Liver (tissue), 9 donors: Measurements from ENCODE around the gene BRD4. TPM values are rescaled to one million over a fixed set of nuclear protein-coding genes. Genes with fewer than 3 reads are reported as not detected.

Experiments used
- DNase-seq: peaks from one replicate; pipeline ENCODE4 v3.0.0-alpha.2; 2017; ENCODE audit warnings: low spot score
- H3K27ac ChIP-seq, 2 donors: one replicate each; pipeline ENCODE4 v1.7.0; 2013; ENCODE audit warnings: inconsistent platforms in 2 of 2, low read length in 2 of 2, control low read depth in 1 of 2, low read depth in 1 of 2, mild to moderate bottlenecking in 1 of 2
- H3K27me3 ChIP-seq, 4 donors: one replicate each; pipeline versions ENCODE4 v1.6.1 to v1.7.0; 2013; ENCODE audit warnings: low read length in 3 of 4, inconsistent platforms in 1 of 4, mild to moderate bottlenecking in 1 of 4, moderate library complexity in 1 of 4; ENCODE audit not compliant: control insufficient read depth in 4 of 4, insufficient read depth in 4 of 4
- H3K36me3 ChIP-seq, 4 donors: one replicate each; pipeline versions ENCODE4 v1.6.1 to v1.7.0; 2013; ENCODE audit warnings: low read length in 3 of 4, mild to moderate bottlenecking in 3 of 4, low read depth in 1 of 4, moderate library complexity in 1 of 4; ENCODE audit not compliant: control insufficient read depth in 4 of 4, insufficient read depth in 3 of 4
- H3K4me1 ChIP-seq, 4 donors: one replicate each; pipeline versions ENCODE4 v1.6.1 to v1.7.0; 2013; ENCODE audit warnings: low read length in 3 of 4, mild to moderate bottlenecking in 3 of 4, moderate library complexity in 1 of 4; ENCODE audit not compliant: control insufficient read depth in 4 of 4, insufficient read depth in 4 of 4
- H3K4me3 ChIP-seq, 3 donors: one replicate each; pipeline versions ENCODE4 v1.6.1 to v1.7.0; 2013; ENCODE audit warnings: low read length in 3 of 3, control low read depth in 1 of 3, low read depth in 1 of 3, mild to moderate bottlenecking in 1 of 3
- H3K9ac ChIP-seq, 2 donors: one replicate each; pipeline ENCODE4 v1.7.0; 2013; ENCODE audit warnings: low read length in 2 of 2, mild to moderate bottlenecking in 2 of 2, moderate library complexity in 2 of 2, control low read depth in 1 of 2, low read depth in 1 of 2
- H3K9me3 ChIP-seq, 4 donors: one replicate each; pipeline versions ENCODE4 v1.6.1 to v1.7.0; 2013; ENCODE audit warnings: low read length in 3 of 4; ENCODE audit not compliant: control insufficient read depth in 4 of 4
- ATF3 ChIP-seq: IDR thresholded peaks from 2 replicates; pipeline ENCODE4 v1.6.1; 2016; ENCODE audit warnings: antibody characterized with exemption
- EGR1 ChIP-seq, 2 donors: IDR thresholded peaks; 2 replicates each; pipeline ENCODE4 v1.6.1; 2016 to 2018; ENCODE audit warnings: antibody characterized with exemption in 2 of 2, low read depth in 2 of 2
- FOXA1 ChIP-seq: IDR thresholded peaks from 2 replicates; pipeline ENCODE4 v1.6.1; 2016; ENCODE audit warnings: antibody characterized with exemption
- FOXA2 ChIP-seq: IDR thresholded peaks from 2 replicates; pipeline ENCODE4 v1.6.1; 2016; ENCODE audit warnings: antibody characterized with exemption
- GABPA ChIP-seq, 2 donors: IDR thresholded peaks in 1 of 2; conservative IDR thresholded peaks in 1 of 2; 2 replicates each; pipeline ENCODE4 v1.6.1; 2016; ENCODE audit warnings: antibody characterized with exemption in 2 of 2, mild to moderate bottlenecking in 1 of 2, moderate library complexity in 1 of 2
- HNF4A ChIP-seq, 2 donors: conservative IDR thresholded peaks; 2 replicates each; pipeline ENCODE4 v1.6.1; 2016; ENCODE audit warnings: antibody characterized with exemption in 2 of 2, mild to moderate bottlenecking in 2 of 2
- HNF4G ChIP-seq: IDR thresholded peaks from 2 replicates; pipeline ENCODE4 v1.6.1; 2016; ENCODE audit warnings: antibody characterized with exemption
- JUND ChIP-seq, 2 donors: IDR thresholded peaks; 2 replicates each; pipeline ENCODE4 v1.6.1; 2016; ENCODE audit warnings: antibody characterized with exemption in 2 of 2
- MAX ChIP-seq: IDR thresholded peaks from 2 replicates; pipeline ENCODE4 v1.6.1; 2016; ENCODE audit warnings: antibody characterized with exemption
- NR2F2 ChIP-seq: IDR thresholded peaks from 2 replicates; pipeline ENCODE4 v1.6.1; 2016; ENCODE audit warnings: antibody characterized with exemption
- RAD21 ChIP-seq, 2 donors: IDR thresholded peaks; 2 replicates each; pipeline ENCODE4 v1.6.1; 2016; ENCODE audit warnings: antibody characterized with exemption in 2 of 2, mild to moderate bottlenecking in 2 of 2
- REST ChIP-seq: IDR thresholded peaks from 2 replicates; pipeline ENCODE4 v1.6.1; 2016; ENCODE audit warnings: antibody characterized with exemption, mild to moderate bottlenecking
- RXRA ChIP-seq, 2 donors: IDR thresholded peaks; 2 replicates each; pipeline ENCODE4 v1.6.1; 2017 to 2018; ENCODE audit warnings: antibody characterized with exemption in 2 of 2, mild to moderate bottlenecking in 1 of 2
- SP1 ChIP-seq: IDR thresholded peaks from 2 replicates; pipeline ENCODE4 v1.6.1; 2018; ENCODE audit warnings: antibody characterized with exemption, mild to moderate bottlenecking
- TAF1 ChIP-seq: conservative IDR thresholded peaks from 2 replicates; pipeline ENCODE4 v1.6.1; 2016; ENCODE audit warnings: antibody characterized with exemption, mild to moderate bottlenecking
- YY1 ChIP-seq: IDR thresholded peaks from 2 replicates; pipeline ENCODE4 v1.6.1; 2016; ENCODE audit warnings: antibody characterized with exemption, mild to moderate bottlenecking
- WGBS: extraction: QIAGEN DNeasy Blood & Tissue Kit; methylation state at CpG from one replicate; pipeline ENCODE4 v1.1.7; 2013; 5-methylcytosine and 5-hydroxymethylcytosine counted together
- polyA plus RNA-seq, 2 donors: library from polyadenylated mRNA; stranded (reverse) in 1 of 2; unstranded in 1 of 2; fragments of 200-250 nt in 1 of 2; fragments of >200 nt in 1 of 2; fragmentation: Nextera tagmentation in 1 of 2; extraction: Ambion mirVana in 1 of 2; gene quantifications; one replicate each; pipeline versions ENCODE4 v1.2.1 to v1.2.3, GENCODE V29; 2013 to 2015
- total RNA-seq, 2 donors: library from RNA; depleted of rRNA; stranded (reverse); fragments of >200 nt; gene quantifications; one replicate each; pipeline ENCODE4 v1.2.3, GENCODE V29; 2014
- TF ChIP-seq, protein P1 (sequence below): IDR thresholded peaks from 2 replicates; pipeline ENCODE4 v1.6.1; 2016; ENCODE audit warnings: antibody characterized with exemption
- TF ChIP-seq, protein P2 (sequence below): fragments of 150-350 bp; IDR thresholded peaks from 2 replicates; pipeline ENCODE4 v1.5.1; 2017; ENCODE audit warnings: improper control_type of control experiment, low read depth, low read length; ENCODE audit not compliant: missing input control
- donor health status: healthy.
- donor health status: healthy.
- donor health status: healthy.
- donor health status: healthy.
- donor health status: healthy.

BRD4 gene
- total and polyA plus RNA-seq, 4 donors: 13.6 to 25.8 (median 20.5) TPM

GRCh38 chr19:15199661-15200552, 132.4 kb downstream of the BRD4 start:
- H3K4me1 ChIP-seq: peaks cover 0 to 5% (median 3%) of the 10 kb centered on the region in 4 donors
- H3K27ac ChIP-seq: peak overlapping the region in 1 of 2 donors; percentile 46
- DNase-seq: no peak
- 8% methylated on average over 81 of the region's 82 CpGs for WGBS
- H3K27me3 ChIP-seq: peaks cover 0 to 4% (median 1%) of the 10 kb centered on the region in 4 donors
- peak overlapping the region in 1 of 3 donors; percentile 45 for H3K4me3 ChIP-seq
- no peaks in the 10 kb centered on the region for H3K9me3 ChIP-seq
- no peak overlapping the region for H3K9ac ChIP-seq
- TF ChIP-seq YY1 (no peak), HNF4G (no peak), RXRA (IDR thresholded peaks at IDR 0.05) (no peak), EGR1 (IDR thresholded peaks at IDR 0.05; ENCODE audit: low read depth in 2 of 2) (no peak), JUND (IDR thresholded peaks at IDR 0.05) (no peak), MAX (no peak), FOXA2 (no peak), FOXA1 (no peak), REST (no peak), RAD21 (IDR thresholded peaks at IDR 0.05) (no peak), GABPA (IDR thresholded peaks at IDR 0.05 in 1 of 2, conservative IDR thresholded peaks at IDR 0.05 in 1 of 2) (no peak), SP1 (no peak), ATF3 (no peak), NR2F2 (no peak), TAF1 (no peak), HNF4A (conservative IDR thresholded peaks at IDR 0.05) (no peak)
- TF ChIP-seq, protein P1, sequence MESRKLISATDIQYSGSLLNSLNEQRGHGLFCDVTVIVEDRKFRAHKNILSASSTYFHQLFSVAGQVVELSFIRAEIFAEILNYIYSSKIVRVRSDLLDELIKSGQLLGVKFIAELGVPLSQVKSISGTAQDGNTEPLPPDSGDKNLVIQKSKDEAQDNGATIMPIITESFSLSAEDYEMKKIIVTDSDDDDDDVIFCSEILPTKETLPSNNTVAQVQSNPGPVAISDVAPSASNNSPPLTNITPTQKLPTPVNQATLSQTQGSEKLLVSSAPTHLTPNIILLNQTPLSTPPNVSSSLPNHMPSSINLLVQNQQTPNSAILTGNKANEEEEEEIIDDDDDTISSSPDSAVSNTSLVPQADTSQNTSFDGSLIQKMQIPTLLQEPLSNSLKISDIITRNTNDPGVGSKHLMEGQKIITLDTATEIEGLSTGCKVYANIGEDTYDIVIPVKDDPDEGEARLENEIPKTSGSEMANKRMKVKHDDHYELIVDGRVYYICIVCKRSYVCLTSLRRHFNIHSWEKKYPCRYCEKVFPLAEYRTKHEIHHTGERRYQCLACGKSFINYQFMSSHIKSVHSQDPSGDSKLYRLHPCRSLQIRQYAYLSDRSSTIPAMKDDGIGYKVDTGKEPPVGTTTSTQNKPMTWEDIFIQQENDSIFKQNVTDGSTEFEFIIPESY: no peak
- TF ChIP-seq, protein P2, sequence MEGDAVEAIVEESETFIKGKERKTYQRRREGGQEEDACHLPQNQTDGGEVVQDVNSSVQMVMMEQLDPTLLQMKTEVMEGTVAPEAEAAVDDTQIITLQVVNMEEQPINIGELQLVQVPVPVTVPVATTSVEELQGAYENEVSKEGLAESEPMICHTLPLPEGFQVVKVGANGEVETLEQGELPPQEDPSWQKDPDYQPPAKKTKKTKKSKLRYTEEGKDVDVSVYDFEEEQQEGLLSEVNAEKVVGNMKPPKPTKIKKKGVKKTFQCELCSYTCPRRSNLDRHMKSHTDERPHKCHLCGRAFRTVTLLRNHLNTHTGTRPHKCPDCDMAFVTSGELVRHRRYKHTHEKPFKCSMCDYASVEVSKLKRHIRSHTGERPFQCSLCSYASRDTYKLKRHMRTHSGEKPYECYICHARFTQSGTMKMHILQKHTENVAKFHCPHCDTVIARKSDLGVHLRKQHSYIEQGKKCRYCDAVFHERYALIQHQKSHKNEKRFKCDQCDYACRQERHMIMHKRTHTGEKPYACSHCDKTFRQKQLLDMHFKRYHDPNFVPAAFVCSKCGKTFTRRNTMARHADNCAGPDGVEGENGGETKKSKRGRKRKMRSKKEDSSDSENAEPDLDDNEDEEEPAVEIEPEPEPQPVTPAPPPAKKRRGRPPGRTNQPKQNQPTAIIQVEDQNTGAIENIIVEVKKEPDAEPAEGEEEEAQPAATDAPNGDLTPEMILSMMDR: no peak
- H3K36me3 ChIP-seq: no peaks in the 10 kb centered on the region
